ENCODE measurements around the gene ZNF669. TPM values are rescaled to one million over a fixed set of nuclear protein-coding genes. Genes with fewer than 3 reads are reported as not detected.

ZNF669 gene
- total and polyA plus RNA-seq, 2 experiments from 2014 or later: 13.7 to 25.4 TPM

GRCh38 chr1:247107694-247108093 lies 3.5 kb upstream of the ZNF669 start:
- ATAC-seq: no peak
- TF ChIP-seq ZNF331 (CRISPR knock-in tag; IDR thresholded peaks at IDR 0.05; ENCODE audit: low read depth): no peak
- TF ChIP-seq EZH2 (IDR thresholded peaks at IDR 0.05; ENCODE audit: low read depth, unreplicated experiment): no peak
- TF ChIP-seq ZNF462 (CRISPR knock-in tag; IDR thresholded peaks at IDR 0.05): no peak
- TF ChIP-seq ZNF114 (CRISPR knock-in tag; IDR thresholded peaks at IDR 0.05): no peak
- TF ChIP-seq NANOG (IDR thresholded peaks at IDR 0.05; ENCODE audit: borderline replicate concordance): no peak
- TF ChIP-seq EZH2phosphoT487 (IDR thresholded peaks at IDR 0.05; ENCODE audit: unreplicated experiment): no peak
- no peak for TF ChIP-seq REST (IDR thresholded peaks at IDR 0.05; ENCODE audit: unreplicated experiment)
- no peak for TF ChIP-seq STAT1 (IDR thresholded peaks at IDR 0.05; ENCODE audit: unreplicated experiment)
- no peak for TF ChIP-seq CREB1 (CRISPR knock-in tag; IDR thresholded peaks at IDR 0.05; ENCODE audit: low read depth)
- no peaks in the 10 kb centered on the region for H3K9me2 ChIP-seq (ENCODE audit: insufficient read depth)
- no peak overlapping the region for H3K27ac ChIP-seq (ENCODE audit: low read depth)
- no peak overlapping the region for H3K27ac Mint-ChIP-seq
- H3K79me2 ChIP-seq (replicated peaks; ENCODE audit: insufficient read depth): peaks cover 11% of the 10 kb centered on the region
- H3K36me3 ChIP-seq (ENCODE audit: insufficient read depth): no peaks in the 10 kb centered on the region
- no peak overlapping the region for H3K4me2 ChIP-seq
- H3F3A ChIP-seq (replicated peaks; ENCODE audit: low read depth): peaks cover 6% of the 10 kb centered on the region; the same call in 1 of the 2 replicates
- H3K36me3 Mint-ChIP-seq (ENCODE audit: low read depth): peaks cover 12% of the 10 kb centered on the region
- H3K9me3 Mint-ChIP-seq: peaks cover 5% of the 10 kb centered on the region; the same call in 1 of the 3 replicates
- peaks cover 29% of the 10 kb centered on the region for H3K4me1 Mint-ChIP-seq
- DNase-seq (ENCODE audit: low spot score): no peak
- peaks cover 24% of the 10 kb centered on the region for H3K27me3 Mint-ChIP-seq (ENCODE audit: insufficient read depth, low read depth, poor library complexity)
- no peak overlapping the region for H3K4me3 ChIP-seq
- H2AFZ ChIP-seq: no peak overlapping the region
- peaks cover 26% of the 10 kb centered on the region for H3K4me1 ChIP-seq (ENCODE audit: insufficient read depth)
- peaks cover 10% of the 10 kb centered on the region; the same call in 1 of the 2 replicates for H4K20me1 ChIP-seq (replicated peaks; ENCODE audit: insufficient read depth)
- H3K4me3 Mint-ChIP-seq: no peak overlapping the region
- H3K27me3 ChIP-seq (ENCODE audit: insufficient read depth): peaks cover 39% of the 10 kb centered on the region
